ENCODE results near the gene CCDC141. TPM values are rescaled to one million over a fixed set of nuclear protein-coding genes. Genes with fewer than 3 reads are reported as not detected.

The CCDC141 gene
- total RNA-seq, 6 experiments from 2014 or later = 0.03 to 0.05 TPM; not detected in 4

DNA sequence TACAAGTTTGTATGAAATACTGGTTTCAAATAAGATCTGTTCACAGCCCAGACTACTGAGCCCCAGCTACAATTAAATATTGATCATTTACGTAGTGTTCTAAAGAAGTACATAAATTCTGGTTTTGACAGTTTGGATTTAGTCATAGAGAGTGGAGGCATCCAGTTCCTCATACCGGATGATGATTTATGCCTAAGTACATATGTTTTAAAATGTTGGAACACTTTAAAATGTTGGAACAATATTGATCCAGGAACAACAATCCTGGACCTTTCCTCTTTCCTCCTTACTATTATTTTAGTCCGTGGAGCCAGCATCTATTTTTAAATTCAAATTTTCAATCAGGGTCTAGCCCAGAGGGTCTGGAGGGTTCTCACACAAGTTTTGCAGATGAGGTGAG is 220.0 kb downstream of the CCDC141 start:
- Mint-ChIP-seq H3K36me3 (ENCODE audit: low read depth) (peaks cover 10% of the 10 kb centered on the region; the same call in 1 of the 2 replicates), H3K4me1 (ENCODE audit: low read depth) (peaks cover 43% of the 10 kb centered on the region), H3K27me3 (ENCODE audit: insufficient read depth) (peaks cover 2% of the 10 kb centered on the region; the same call in 1 of the 2 replicates), H3K27ac (no peak overlapping the region), H3K4me3 (no peak overlapping the region), H3K9me3 (0 out of 2 replicates have a peak, but pooled peaks cover 11% of the 10 kb centered on the region)
- DNase-seq = no peak
- TF ChIP-seq CTCF (IDR thresholded peaks at IDR 0.05) = no peak

- peaks cover 43% of the 10 kb centered on the region for H3K4me1 Mint-ChIP-seq (ENCODE audit: low read depth)
- H3K27ac Mint-ChIP-seq = no peak overlapping the region
- peaks cover 2% of the 10 kb centered on the region; the same call in 1 of the 2 replicates for H3K27me3 Mint-ChIP-seq (ENCODE audit: insufficient read depth)
Observed at GRCh38 chr2:178829299-178829960, 220.5 kb downstream of the CCDC141 start.

GRCh38 chr2:178828486-178828881 is 221.5 kb downstream of the CCDC141 start:
- Mint-ChIP-seq H3K27ac (no peak overlapping the region), H3K36me3 (ENCODE audit: low read depth) (peaks cover 10% of the 10 kb centered on the region; the same call in 1 of the 2 replicates), H3K9me3 (0 out of 2 replicates have a peak, but pooled peaks cover 11% of the 10 kb centered on the region), H3K27me3 (ENCODE audit: insufficient read depth) (peaks cover 2% of the 10 kb centered on the region; the same call in 1 of the 2 replicates), H3K4me1 (ENCODE audit: low read depth) (peaks cover 43% of the 10 kb centered on the region), H3K4me3 (no peak overlapping the region)
- DNase-seq = no peak
- no peak for TF ChIP-seq CTCF (IDR thresholded peaks at IDR 0.05)

More at GRCh38 chr2:178829299-178829960, 220.5 kb downstream of the CCDC141 start:
- H3K36me3 Mint-ChIP-seq (ENCODE audit: low read depth) = peaks cover 10% of the 10 kb centered on the region; the same call in 1 of the 2 replicates
- DNase-seq = no peak
- H3K9me3 Mint-ChIP-seq = 0 out of 2 replicates have a peak, but pooled peaks cover 11% of the 10 kb centered on the region
- no peak for TF ChIP-seq CTCF (IDR thresholded peaks at IDR 0.05)
- no peak overlapping the region for H3K4me3 Mint-ChIP-seq

DNA sequence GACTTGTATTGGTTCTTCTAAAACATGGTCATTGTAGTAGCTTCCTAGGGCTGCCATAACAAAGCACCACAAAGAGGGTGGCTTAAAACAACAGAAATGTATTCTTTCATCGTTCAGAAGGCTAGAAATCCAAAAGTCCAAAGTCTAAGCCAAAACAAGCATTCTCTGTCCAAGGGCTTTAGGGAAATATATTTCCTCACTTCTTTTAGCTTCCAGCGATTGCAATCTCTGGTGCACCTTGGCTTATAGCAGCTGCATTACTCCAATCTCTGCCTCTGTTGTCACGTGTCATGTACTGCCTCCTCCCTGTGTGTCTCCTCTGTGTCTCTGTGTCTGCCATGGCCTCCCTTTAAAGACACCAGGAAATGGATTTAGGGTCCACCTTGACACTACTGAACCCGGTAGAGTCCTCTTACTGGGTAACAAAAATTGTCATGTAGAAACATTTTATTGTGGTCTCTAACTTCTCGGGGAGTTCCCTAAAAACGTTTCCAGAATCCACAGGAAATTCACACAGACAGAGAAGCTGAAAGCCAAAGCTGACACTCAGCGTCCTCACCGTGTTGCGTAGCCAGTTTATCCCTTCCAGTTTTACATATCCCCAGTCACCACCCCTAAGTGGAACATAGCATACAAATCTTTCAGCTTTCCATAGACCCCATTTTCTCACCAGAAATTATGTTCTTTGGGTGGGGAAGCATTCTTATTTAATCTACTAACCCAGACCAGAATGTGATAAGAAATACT is 222.0 kb downstream of the CCDC141 start:
- Mint-ChIP-seq H3K4me3 (no peak overlapping the region), H3K27ac (no peak overlapping the region; the same call in 1 of the 2 replicates), H3K4me1 (ENCODE audit: low read depth) (peaks cover 43% of the 10 kb centered on the region), H3K27me3 (ENCODE audit: insufficient read depth) (peaks cover 2% of the 10 kb centered on the region; the same call in 1 of the 2 replicates), H3K9me3 (0 out of 2 replicates have a peak, but pooled peaks cover 11% of the 10 kb centered on the region), H3K36me3 (ENCODE audit: low read depth) (peaks cover 10% of the 10 kb centered on the region; the same call in 1 of the 2 replicates)
- DNase-seq = no peak
- TF ChIP-seq CTCF (IDR thresholded peaks at IDR 0.05) = no peak

DNA sequence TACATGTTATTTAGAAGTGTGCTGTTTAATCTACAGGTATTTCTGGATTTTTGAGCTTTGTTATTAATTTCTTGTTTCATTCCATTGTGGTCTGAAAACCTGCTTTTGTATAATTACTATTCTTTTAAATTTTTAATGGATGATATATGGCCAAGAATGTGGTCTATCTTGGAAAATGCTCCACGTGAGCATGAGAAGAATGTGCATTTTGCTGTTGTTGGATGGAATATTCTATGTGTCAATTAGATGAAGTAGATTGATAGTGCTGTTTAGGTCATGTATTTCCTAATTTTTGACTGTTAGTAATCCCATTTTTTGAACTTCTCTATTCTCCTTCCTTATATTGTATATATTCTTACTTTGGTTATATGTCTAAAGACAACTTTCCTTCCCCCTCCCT is 222.8 kb downstream of the CCDC141 start:
- no peak for DNase-seq
- no peak overlapping the region for H3K4me3 Mint-ChIP-seq
- H3K27ac Mint-ChIP-seq = no peak overlapping the region
- H3K9me3 Mint-ChIP-seq = 0 out of 2 replicates have a peak, but pooled peaks cover 11% of the 10 kb centered on the region
- peaks cover 2% of the 10 kb centered on the region; the same call in 1 of the 2 replicates for H3K27me3 Mint-ChIP-seq (ENCODE audit: insufficient read depth)
- peaks cover 10% of the 10 kb centered on the region; the same call in 1 of the 2 replicates for H3K36me3 Mint-ChIP-seq (ENCODE audit: low read depth)
- no peak for TF ChIP-seq CTCF (IDR thresholded peaks at IDR 0.05)
- H3K4me1 Mint-ChIP-seq (ENCODE audit: low read depth) = peaks cover 43% of the 10 kb centered on the region

Data from HFFc6 (cell line).